Body of pancreas (tissue), 4 donors: Measurements from ENCODE around the gene IGBP1. TPM values are rescaled to one million over a fixed set of nuclear protein-coding genes. Genes with fewer than 3 reads are reported as not detected.

Source experiments
- ATAC-seq: fragments of 150-250 bp; one replicate; pipeline ENCODE4 v1.9.1; 2016
- DNase-seq, 4 donors: peaks; one replicate each; pipeline ENCODE4 v3.0.0-alpha.2; 2019
- H3K27ac ChIP-seq, 4 donors: fragments of 200-600 bp; sonication (generic); 1 replicate in 3 of 4; 2 replicates in 1 of 4; pipeline versions ENCODE4 v1.5.1 to v1.6.1; 2016 to 2019; ENCODE audit warnings: mild to moderate bottlenecking in 1 of 4, mixed read lengths in 1 of 4, moderate library complexity in 1 of 4
- H3K27me3 ChIP-seq, 2 donors: fragments of 200-600 bp; sonication (generic); one replicate each; pipeline ENCODE4 v1.6.0; 2016; ENCODE audit warnings: mild to moderate bottlenecking in 1 of 2
- H3K36me3 ChIP-seq, 2 donors: fragments of 200-600 bp; sonication (generic); replicated peaks in 1 of 2; 2 replicates each; pipeline ENCODE4 v1.5.1; 2016; ENCODE audit warnings: low read depth in 2 of 2; ENCODE audit not compliant: insufficient read depth in 1 of 2
- H3K4me1 ChIP-seq: fragments of 200-600 bp; sonication (generic); one replicate; pipeline ENCODE4 v1.6.0; 2016
- H3K4me3 ChIP-seq, 2 donors: fragments of 200-600 bp; sonication (generic); 1 replicate in 1 of 2; 2 replicates in 1 of 2; pipeline ENCODE4 v1.5.1; 2016 to 2019
- H3K9me3 ChIP-seq, 3 donors: fragments of 200-600 bp; sonication (generic); 1 replicate in 2 of 3; 2 replicates in 1 of 3; pipeline ENCODE4 v1.5.1; 2016
- POLR2A ChIP-seq, 3 donors: fragments of 450-650 bp; IDR thresholded peaks; one replicate each; pipeline ENCODE4 v1.6.1; 2016; ENCODE audit warnings: antibody characterized with exemption in 3 of 3, mild to moderate bottlenecking in 2 of 3
- WGBS, 2 donors: methylation state at CpG; one replicate each; pipeline ENCODE4 v1.1.5; 2017; 5-methylcytosine and 5-hydroxymethylcytosine counted together
- intact Hi-C: fragments of 100-400 bp; cut with DNase I; formaldehyde crosslinking; loops from one replicate; pipeline ENCODE4 v1.15.1; 2023
- total RNA-seq, 2 donors: library from RNA; depleted of rRNA; stranded (reverse); fragments of >200 nt; gene quantifications; one replicate each; pipeline ENCODE4 v1.1.0, GENCODE V29; 2016
- TF ChIP-seq, protein P1 (sequence below), 7 experiments: fragments of 450-650 bp in 4 of 7; fragments of 200-600 bp in 3 of 7; sonication (generic) in 3 of 7; IDR thresholded peaks; one replicate each; pipeline ENCODE4 v1.5.1; 2016 to 2019; ENCODE audit warnings: antibody characterized with exemption in 7 of 7

IGBP1 gene
- total RNA-seq, 2 donors from 2014 or later = 39.9 to 64.1 TPM

DNA sequence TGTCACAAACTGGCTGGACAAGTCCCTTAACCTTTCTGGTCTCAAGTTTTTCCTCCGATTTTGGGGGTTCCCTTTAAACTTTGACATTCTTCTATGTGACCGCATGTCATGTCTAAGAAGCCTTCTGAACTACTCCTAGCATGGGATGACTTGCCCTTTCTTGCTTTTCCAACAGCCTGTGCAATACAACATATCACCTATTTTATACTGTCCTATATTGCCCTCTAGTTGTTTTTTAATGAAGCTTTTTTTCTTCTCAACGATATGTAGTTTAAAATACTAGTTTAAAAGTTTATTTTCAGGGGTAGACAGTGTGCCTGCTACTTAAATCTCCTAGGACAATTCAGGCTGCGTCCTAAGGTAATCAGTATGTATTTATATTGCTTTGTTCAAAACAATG is 1.0 kb upstream of the IGBP1 start:
- ATAC-seq = no peak
- Histone ChIP-seq H3K4me1 (peaks cover 13% of the 10 kb centered on the region), H3K27ac (no peak overlapping the region), H3K4me3 (no peak overlapping the region), H3K27me3 (no peaks in the 10 kb centered on the region), H3K9me3 (no peaks in the 10 kb centered on the region), H3K36me3 (no peaks in the 10 kb centered on the region)
- intact Hi-C loops = no loop called here
- 21 to 29% methylated on average over 4 of the region's 4 CpGs for WGBS, 2 donors
- no peak for DNase-seq
- TF ChIP-seq, protein P1, sequence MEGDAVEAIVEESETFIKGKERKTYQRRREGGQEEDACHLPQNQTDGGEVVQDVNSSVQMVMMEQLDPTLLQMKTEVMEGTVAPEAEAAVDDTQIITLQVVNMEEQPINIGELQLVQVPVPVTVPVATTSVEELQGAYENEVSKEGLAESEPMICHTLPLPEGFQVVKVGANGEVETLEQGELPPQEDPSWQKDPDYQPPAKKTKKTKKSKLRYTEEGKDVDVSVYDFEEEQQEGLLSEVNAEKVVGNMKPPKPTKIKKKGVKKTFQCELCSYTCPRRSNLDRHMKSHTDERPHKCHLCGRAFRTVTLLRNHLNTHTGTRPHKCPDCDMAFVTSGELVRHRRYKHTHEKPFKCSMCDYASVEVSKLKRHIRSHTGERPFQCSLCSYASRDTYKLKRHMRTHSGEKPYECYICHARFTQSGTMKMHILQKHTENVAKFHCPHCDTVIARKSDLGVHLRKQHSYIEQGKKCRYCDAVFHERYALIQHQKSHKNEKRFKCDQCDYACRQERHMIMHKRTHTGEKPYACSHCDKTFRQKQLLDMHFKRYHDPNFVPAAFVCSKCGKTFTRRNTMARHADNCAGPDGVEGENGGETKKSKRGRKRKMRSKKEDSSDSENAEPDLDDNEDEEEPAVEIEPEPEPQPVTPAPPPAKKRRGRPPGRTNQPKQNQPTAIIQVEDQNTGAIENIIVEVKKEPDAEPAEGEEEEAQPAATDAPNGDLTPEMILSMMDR (IDR thresholded peaks at IDR 0.05) = no peak
- no peak for TF ChIP-seq POLR2A (IDR thresholded peaks at IDR 0.05)

GRCh38 chrX:70132877-70133302 is 357 bp upstream of the IGBP1 start:
- Histone ChIP-seq H3K27me3 (no peaks in the 10 kb centered on the region), H3K27ac (peak overlapping the region; percentile 21 to 90 (median 72)), H3K9me3 (no peaks in the 10 kb centered on the region), H3K4me1 (peaks cover 13% of the 10 kb centered on the region), H3K4me3 (peak overlapping the region; percentile 39 to 77), H3K36me3 (no peaks in the 10 kb centered on the region)
- DNase-seq = no peak
- TF ChIP-seq POLR2A (IDR thresholded peaks at IDR 0.05) = no peak
- TF ChIP-seq, protein P1 (IDR thresholded peaks at IDR 0.05) = no peak
- intact Hi-C loops = no loop called here
- no peak for ATAC-seq
- 0 to 1% methylated on average over 5 to 8 of the region's 8 CpGs for WGBS, 2 donors

DNA sequence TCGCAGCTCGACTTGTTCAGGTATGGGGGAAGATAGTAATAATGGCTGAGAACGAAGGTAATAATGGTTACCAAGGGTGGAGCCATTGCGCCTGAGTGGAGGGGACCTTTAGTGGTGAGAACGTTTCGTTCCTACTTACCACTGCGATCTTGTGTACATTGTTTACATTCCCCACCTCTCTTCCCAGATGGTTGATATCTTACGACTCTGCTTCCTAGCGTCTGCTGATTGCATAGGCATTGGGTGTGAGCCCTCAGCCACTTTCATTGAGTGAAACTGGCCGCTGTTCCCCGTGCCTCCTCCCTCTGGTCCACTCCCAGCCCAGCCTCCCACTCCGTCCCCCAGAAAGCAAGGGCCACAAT is 850 bp downstream of the IGBP1 start:
- Histone ChIP-seq H3K27me3 (no peaks in the 10 kb centered on the region), H3K4me1 (peaks cover 13% of the 10 kb centered on the region), H3K4me3 (peak overlapping the region; percentile 39 to 77), H3K36me3 (no peaks in the 10 kb centered on the region), H3K9me3 (no peaks in the 10 kb centered on the region), H3K27ac (peak overlapping the region; percentile 54 to 90 (median 72))
- DNase-seq (no peak), ATAC-seq (peak; percentile 5)
- 0 to 1% methylated on average over 9 to 12 of the region's 12 CpGs for WGBS, 2 donors
- intact Hi-C loops = no loop called here
- TF ChIP-seq, protein P1 (IDR thresholded peaks at IDR 0.05) = no peak
- TF ChIP-seq POLR2A (IDR thresholded peaks at IDR 0.05) = no peak

DNA sequence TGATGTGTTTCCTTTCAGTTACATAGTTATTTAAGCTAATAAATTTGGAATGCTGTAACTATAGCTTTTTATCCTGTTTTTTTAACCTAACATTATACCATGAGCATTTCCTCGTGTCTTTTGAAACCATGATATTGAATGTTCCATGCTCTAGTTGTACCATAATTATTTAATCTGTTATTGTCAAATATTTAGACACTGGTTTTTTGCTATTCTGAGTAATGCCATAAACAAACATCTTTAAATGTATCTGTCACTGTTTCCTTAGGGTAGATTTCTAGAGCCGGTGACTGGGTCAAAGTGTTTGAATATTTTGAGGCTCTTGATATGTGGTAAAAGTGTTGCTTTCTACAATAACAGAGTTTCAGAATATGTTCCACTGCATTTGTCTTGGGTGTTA is 5.4 kb downstream of the IGBP1 start:
- no peak overlapping the region for H3K27ac ChIP-seq
- TF ChIP-seq, protein P1 (IDR thresholded peaks at IDR 0.05) = no peak
- no peak for TF ChIP-seq POLR2A (IDR thresholded peaks at IDR 0.05)
- no peaks in the 10 kb centered on the region for H3K36me3 ChIP-seq
- H3K4me3 ChIP-seq = no peak overlapping the region
- intact Hi-C loops = no loop called here
- H3K27me3 ChIP-seq = no peaks in the 10 kb centered on the region
- ATAC-seq (no peak), DNase-seq (no peak)
- H3K9me3 ChIP-seq = no peaks in the 10 kb centered on the region
- 88 to 95% methylated on average over 2 of the region's 2 CpGs for WGBS, 2 donors
- peaks cover 13% of the 10 kb centered on the region for H3K4me1 ChIP-seq

DNA sequence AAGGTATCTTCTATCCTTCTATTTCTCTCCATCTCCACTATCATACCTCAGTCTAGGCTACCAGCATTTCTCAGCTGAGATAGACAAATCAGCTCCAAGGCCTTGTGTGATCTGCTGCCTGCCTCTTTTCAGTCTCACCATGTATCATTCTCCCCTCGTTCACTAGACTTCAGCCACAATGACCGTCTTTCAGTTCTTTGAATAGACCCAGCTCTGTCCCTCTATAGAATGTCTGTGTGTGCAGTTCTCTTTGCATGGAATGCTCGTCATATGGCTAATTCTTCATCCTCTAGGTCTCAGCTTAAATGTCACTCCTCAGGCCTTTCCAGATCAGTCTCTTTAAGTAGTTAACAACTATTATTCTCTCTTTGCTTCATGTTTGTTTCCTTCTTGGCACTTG is 6.5 kb downstream of the IGBP1 start:
- Histone ChIP-seq H3K4me3 (no peak overlapping the region), H3K9me3 (no peaks in the 10 kb centered on the region), H3K27me3 (no peaks in the 10 kb centered on the region), H3K27ac (no peak overlapping the region), H3K36me3 (no peaks in the 10 kb centered on the region), H3K4me1 (peaks cover 9% of the 10 kb centered on the region)
- ATAC-seq = no peak
- 96 to 100% methylated on average over 3 of the region's 3 CpGs for WGBS, 2 donors
- no peak for DNase-seq
- intact Hi-C loops = no loop called here
- no peak for TF ChIP-seq POLR2A (IDR thresholded peaks at IDR 0.05)
- TF ChIP-seq, protein P1 (IDR thresholded peaks at IDR 0.05) = no peak
